NCI-H2029 treated with DMSO at 0.1 percent for 48 hours (cell line): ENCODE results near the gene TREM2.
"Not testable (repeated sequence)": the region's sequence is repeated elsewhere in the genome, so short reads cannot be mapped to it uniquely, and the experiment has no call there.

Experiments used
- DNase-seq: peaks from one replicate; lab custom pipeline; 2025; lab: John Stamatoyannopoulos, UW

The TREM2 gene

GRCh38 chr6:41162687-41163418 lies at the start of gene TREM2:
TREM2 (minus strand) TSS chr6:41163116; CDS start chr6:41163082, 34 bp downstream.
- no peak for DNase-seq

- DNase-seq: peak; percentile 14
These were observed 46.8 kb upstream of the TREM2 start for GRCh38 chr6:41209547-41210320.

GRCh38 chr6:41208439-41209106 lies 45.7 kb upstream of the TREM2 start:
- DNase-seq: no peak

- no peak for DNase-seq
These were observed 41.2 kb upstream of the TREM2 start for GRCh38 chr6:41204156-41204555.

GRCh38 chr6:41201764-41202173 lies 38.9 kb upstream of the TREM2 start:
- no peak for DNase-seq

GRCh38 chr6:41200901-41201763 lies 38.2 kb upstream of the TREM2 start, which contains the start of gene TREML2:
TREML2 (minus strand) TSS chr6:41201149; CDS start chr6:41201008, 141 bp downstream.
- no peak for DNase-seq

- no peak for DNase-seq
These were observed 37.5 kb upstream of the TREM2 start for GRCh38 chr6:41200296-41200900.

- no peak for DNase-seq
These were observed 36.8 kb upstream of the TREM2 start for GRCh38 chr6:41199552-41200246.

- no peak for DNase-seq
These were observed 34.3 kb upstream of the TREM2 start for GRCh38 chr6:41197234-41197633.

GRCh38 chr6:41194386-41194785 lies 31.5 kb upstream of the TREM2 start:
- no peak for DNase-seq

- DNase-seq: no peak
These were observed 31.0 kb upstream of the TREM2 start for GRCh38 chr6:41193884-41194283.

- DNase-seq: no peak
These were observed 30.3 kb upstream of the TREM2 start for GRCh38 chr6:41193171-41193734.

- no peak for DNase-seq
These were observed 28.7 kb upstream of the TREM2 start for GRCh38 chr6:41191569-41191968.

- DNase-seq: no peak
These were observed 27.9 kb upstream of the TREM2 start for GRCh38 chr6:41190791-41191190.

- DNase-seq: no peak
These were observed 27.1 kb upstream of the TREM2 start for GRCh38 chr6:41189967-41190366.

- not testable (repeated sequence) for DNase-seq
These were observed 26.1 kb upstream of the TREM2 start for GRCh38 chr6:41189046-41189445.

- DNase-seq: no peak
These were observed 25.3 kb upstream of the TREM2 start for GRCh38 chr6:41187924-41188886.

- DNase-seq: no peak
These were observed 23.2 kb upstream of the TREM2 start for GRCh38 chr6:41186031-41186562.

- no peak for DNase-seq
These were observed 21.8 kb upstream of the TREM2 start for GRCh38 chr6:41184761-41185160.
